HEK293 (cell line): Measurements from ENCODE around the gene TMEM255B.

Experiments
- CTCF ChIA-PET: fragments of 350-600 bp; formaldehyde crosslinking; extraction: SDS; loops from one replicate; lab custom pipeline; 2021; ENCODE audit warnings: antibody characterized with exemption; lab: Yijun Ruan, JAX
- POLR2A ChIA-PET: fragments of 300-600 bp; formaldehyde crosslinking; extraction: SDS; loops from one replicate; lab custom pipeline; 2020; ENCODE audit warnings: antibody characterized with exemption, inconsistent platforms; lab: Yijun Ruan, JAX
- H3K27ac ChIP-seq: fragments of 200-500 bp; sonication (Bioruptor generic); 2 replicates; pipeline ENCODE4 v1.5.1; 2014; ENCODE audit warnings: low read depth, low read length, control low read depth, inconsistent platforms; ENCODE audit errors: extremely low read depth
- H3K36me3 ChIP-seq, 2 experiments: fragments of 200-500 bp in 1 of 2; sonication (Bioruptor generic) in 1 of 2; 1 replicate in 1 of 2; 2 replicates in 1 of 2; pipeline ENCODE4 v1.5.1; 2014 to 2017; ENCODE audit warnings: inconsistent platforms in 2 of 2, low read length in 2 of 2; ENCODE audit not compliant: control insufficient read depth in 2 of 2, insufficient read depth in 1 of 2
- H3K4me1 ChIP-seq: fragments of 200-500 bp; sonication (Bioruptor generic); 2 replicates; pipeline ENCODE4 v1.5.1; 2014; ENCODE audit warnings: mild to moderate bottlenecking, low read length, inconsistent platforms; ENCODE audit not compliant: control insufficient read depth, insufficient read depth
- H3K4me3 ChIP-seq: 2 replicates; pipeline ENCODE4 v1.5.1; 2011; ENCODE audit warnings: low read depth, mild to moderate bottlenecking, control low read depth, low read length, moderate library complexity
- H3K9me3 ChIP-seq: fragments of 200-500 bp; sonication (Bioruptor generic); 2 replicates; pipeline ENCODE4 v1.5.1; 2014; ENCODE audit warnings: low read depth, low read length, inconsistent platforms; ENCODE audit not compliant: control insufficient read depth, insufficient read depth
- GLI4 ChIP-seq: fragments of 450-650 bp; formaldehyde crosslinking; IDR thresholded peaks from 2 replicates; pipeline ENCODE4 v1.5.1; 2016; ENCODE audit warnings: missing biosample characterization, missing genetic modification characterization
- IKZF3 ChIP-seq: fragments of 450-650 bp; IDR thresholded peaks from 2 replicates; pipeline ENCODE4 v1.5.0; 2018; ENCODE audit warnings: missing biosample characterization, mild to moderate bottlenecking, missing genetic modification characterization, moderate library complexity
- KLF8 ChIP-seq: fragments of 450-650 bp; formaldehyde crosslinking; IDR thresholded peaks from 2 replicates; pipeline ENCODE4 v1.5.1; 2016; ENCODE audit warnings: missing biosample characterization, missing genetic modification characterization
- KLF9 ChIP-seq: fragments of 450-650 bp; formaldehyde crosslinking; IDR thresholded peaks from 2 replicates; pipeline ENCODE4 v1.5.1; 2016; ENCODE audit warnings: missing biosample characterization, missing genetic modification characterization, low read depth
- SP3 ChIP-seq: fragments of 450-650 bp; formaldehyde crosslinking; IDR thresholded peaks from 2 replicates; pipeline ENCODE4 v1.5.1; 2016; ENCODE audit warnings: missing biosample characterization, missing genetic modification characterization
- YY1 ChIP-seq: fragments of 450-650 bp; formaldehyde crosslinking; IDR thresholded peaks from 2 replicates; pipeline ENCODE4 v1.5.1; 2018; ENCODE audit warnings: missing biosample characterization, missing genetic modification characterization
- YY2 ChIP-seq: fragments of 450-650 bp; formaldehyde crosslinking; IDR thresholded peaks from 2 replicates; pipeline ENCODE4 v1.5.1; 2016; ENCODE audit warnings: missing biosample characterization, missing genetic modification characterization
- ZBTB17 ChIP-seq: fragments of 450-650 bp; formaldehyde crosslinking; IDR thresholded peaks from 2 replicates; pipeline ENCODE4 v1.5.1; 2016; ENCODE audit warnings: missing biosample characterization, missing genetic modification characterization
- ZBTB21 ChIP-seq: fragments of 450-650 bp; formaldehyde crosslinking; IDR thresholded peaks from 2 replicates; pipeline ENCODE4 v1.5.1; 2017; ENCODE audit warnings: missing biosample characterization, missing genetic modification characterization
- ZFP37 ChIP-seq: fragments of 450-650 bp; formaldehyde crosslinking; IDR thresholded peaks from 2 replicates; pipeline ENCODE4 v1.5.1; 2016; ENCODE audit warnings: missing biosample characterization, missing genetic modification characterization
- ZIC2 ChIP-seq: fragments of 450-650 bp; formaldehyde crosslinking; IDR thresholded peaks from 2 replicates; pipeline ENCODE4 v1.5.1; 2016; ENCODE audit warnings: missing biosample characterization, missing genetic modification characterization
- ZNF19 ChIP-seq: fragments of 450-650 bp; formaldehyde crosslinking; IDR thresholded peaks from 2 replicates; pipeline ENCODE4; 2016; ENCODE audit warnings: missing biosample characterization, missing genetic modification characterization, low read depth
- ZNF292 ChIP-seq: fragments of 450-650 bp; formaldehyde crosslinking; IDR thresholded peaks from 2 replicates; pipeline ENCODE4 v1.5.1; 2016; ENCODE audit warnings: low read depth, missing biosample characterization, missing genetic modification characterization, borderline replicate concordance
- ZNF341 ChIP-seq: fragments of 450-650 bp; formaldehyde crosslinking; IDR thresholded peaks from 2 replicates; pipeline ENCODE4; 2016; ENCODE audit warnings: low read depth, missing biosample characterization, missing genetic modification characterization
- ZNF548 ChIP-seq: fragments of 450-650 bp; formaldehyde crosslinking; IDR thresholded peaks from 2 replicates; pipeline ENCODE4 v1.5.1; 2016; ENCODE audit warnings: missing biosample characterization, missing genetic modification characterization
- ZNF558 ChIP-seq: fragments of 450-650 bp; formaldehyde crosslinking; IDR thresholded peaks from 2 replicates; pipeline ENCODE4 v1.5.1; 2016; ENCODE audit warnings: missing biosample characterization, missing genetic modification characterization
- ZNF596 ChIP-seq: fragments of 450-650 bp; IDR thresholded peaks from 2 replicates; pipeline ENCODE4 v1.5.0; 2018; ENCODE audit warnings: missing biosample characterization, mild to moderate bottlenecking, missing genetic modification characterization, moderate library complexity
- ZNF600 ChIP-seq: fragments of 450-650 bp; formaldehyde crosslinking; IDR thresholded peaks from 2 replicates; pipeline ENCODE4 v1.5.1; 2016; ENCODE audit warnings: missing biosample characterization, missing genetic modification characterization
- ZNF654 ChIP-seq: fragments of 450-650 bp; formaldehyde crosslinking; IDR thresholded peaks from 2 replicates; pipeline ENCODE4 v1.5.1; 2016; ENCODE audit warnings: low read depth, missing biosample characterization, missing genetic modification characterization
- ZNF670 ChIP-seq: fragments of 450-650 bp; formaldehyde crosslinking; IDR thresholded peaks from 2 replicates; pipeline ENCODE4 v1.5.1; 2016; ENCODE audit warnings: missing biosample characterization, missing genetic modification characterization, low read depth
- TF ChIP-seq, protein P1 (sequence below): fragments of 450-650 bp; formaldehyde crosslinking; IDR thresholded peaks from 2 replicates; pipeline ENCODE4 v1.5.1; 2016; ENCODE audit warnings: missing biosample characterization, missing genetic modification characterization
- TF ChIP-seq, protein P2 (sequence below): fragments of 450-650 bp; formaldehyde crosslinking; IDR thresholded peaks from 2 replicates; pipeline ENCODE4 v1.5.1; 2016; ENCODE audit warnings: missing biosample characterization, missing genetic modification characterization
- TF ChIP-seq, protein P3 (sequence below): fragments of 450-650 bp; formaldehyde crosslinking; IDR thresholded peaks from 2 replicates; pipeline ENCODE4 v1.5.1; 2016; ENCODE audit warnings: missing biosample characterization, missing genetic modification characterization

Gene TMEM255B

DNA sequence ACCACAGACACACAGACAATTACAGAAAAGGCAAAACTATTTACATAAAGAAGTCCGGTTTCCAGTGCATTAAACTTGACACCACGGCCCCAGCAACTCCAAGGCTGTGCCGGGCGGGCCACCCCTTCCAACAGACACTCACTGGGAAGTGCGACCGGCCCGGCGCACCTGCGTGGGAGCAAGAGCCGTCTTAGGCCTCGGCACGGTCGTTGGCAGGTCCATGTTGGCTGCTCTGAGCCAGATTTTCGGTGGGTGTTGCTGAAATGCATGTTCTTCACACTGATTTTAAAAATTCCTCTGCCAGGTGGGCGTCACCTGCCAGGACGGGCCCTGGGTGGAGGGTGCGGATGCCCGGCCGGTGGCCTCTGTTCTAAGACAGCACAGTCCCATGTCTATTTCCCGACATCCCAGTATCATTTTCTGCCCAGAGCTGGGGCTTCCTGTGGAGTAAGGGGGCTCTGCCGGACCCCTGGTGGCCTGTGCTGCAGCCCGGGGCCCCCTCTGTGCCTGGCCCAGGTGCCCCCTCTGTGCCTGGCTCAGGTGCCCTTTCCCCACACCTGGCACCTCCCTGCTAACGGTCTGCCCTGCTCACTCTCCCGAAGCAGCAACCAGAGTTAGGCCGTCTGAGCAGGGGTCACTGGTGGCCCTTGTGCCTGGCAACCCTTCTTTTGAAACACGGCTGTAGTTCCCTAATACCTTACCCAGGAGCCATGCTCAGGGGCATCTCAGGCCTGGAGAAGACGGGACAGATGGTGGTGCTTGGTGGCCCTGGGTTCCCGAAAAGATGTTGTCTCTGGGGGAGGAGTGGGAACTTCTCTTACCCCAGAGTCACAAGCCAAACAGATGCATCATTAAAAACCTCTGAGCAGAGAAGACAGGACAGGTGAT lies 9.2 kb downstream of the TMEM255B start:
- H3K9me3 ChIP-seq: no peaks in the 10 kb centered on the region
- no peak overlapping the region for H3K4me3 ChIP-seq
- CTCF ChIA-PET: no interaction called here
- TF ChIP-seq ZNF548 (tag by site-specific recombination): no peak
- TF ChIP-seq SP3 (tag by site-specific recombination): no peak
- TF ChIP-seq ZBTB21 (tag by site-specific recombination): no peak
- TF ChIP-seq ZFP37 (tag by site-specific recombination): no peak
- TF ChIP-seq, protein P1, sequence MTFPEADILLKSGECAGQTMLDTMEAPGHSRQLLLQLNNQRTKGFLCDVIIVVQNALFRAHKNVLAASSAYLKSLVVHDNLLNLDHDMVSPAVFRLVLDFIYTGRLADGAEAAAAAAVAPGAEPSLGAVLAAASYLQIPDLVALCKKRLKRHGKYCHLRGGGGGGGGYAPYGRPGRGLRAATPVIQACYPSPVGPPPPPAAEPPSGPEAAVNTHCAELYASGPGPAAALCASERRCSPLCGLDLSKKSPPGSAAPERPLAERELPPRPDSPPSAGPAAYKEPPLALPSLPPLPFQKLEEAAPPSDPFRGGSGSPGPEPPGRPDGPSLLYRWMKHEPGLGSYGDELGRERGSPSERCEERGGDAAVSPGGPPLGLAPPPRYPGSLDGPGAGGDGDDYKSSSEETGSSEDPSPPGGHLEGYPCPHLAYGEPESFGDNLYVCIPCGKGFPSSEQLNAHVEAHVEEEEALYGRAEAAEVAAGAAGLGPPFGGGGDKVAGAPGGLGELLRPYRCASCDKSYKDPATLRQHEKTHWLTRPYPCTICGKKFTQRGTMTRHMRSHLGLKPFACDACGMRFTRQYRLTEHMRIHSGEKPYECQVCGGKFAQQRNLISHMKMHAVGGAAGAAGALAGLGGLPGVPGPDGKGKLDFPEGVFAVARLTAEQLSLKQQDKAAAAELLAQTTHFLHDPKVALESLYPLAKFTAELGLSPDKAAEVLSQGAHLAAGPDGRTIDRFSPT (tag by site-specific recombination): no peak
- no peak for TF ChIP-seq ZIC2
- TF ChIP-seq, protein P2, sequence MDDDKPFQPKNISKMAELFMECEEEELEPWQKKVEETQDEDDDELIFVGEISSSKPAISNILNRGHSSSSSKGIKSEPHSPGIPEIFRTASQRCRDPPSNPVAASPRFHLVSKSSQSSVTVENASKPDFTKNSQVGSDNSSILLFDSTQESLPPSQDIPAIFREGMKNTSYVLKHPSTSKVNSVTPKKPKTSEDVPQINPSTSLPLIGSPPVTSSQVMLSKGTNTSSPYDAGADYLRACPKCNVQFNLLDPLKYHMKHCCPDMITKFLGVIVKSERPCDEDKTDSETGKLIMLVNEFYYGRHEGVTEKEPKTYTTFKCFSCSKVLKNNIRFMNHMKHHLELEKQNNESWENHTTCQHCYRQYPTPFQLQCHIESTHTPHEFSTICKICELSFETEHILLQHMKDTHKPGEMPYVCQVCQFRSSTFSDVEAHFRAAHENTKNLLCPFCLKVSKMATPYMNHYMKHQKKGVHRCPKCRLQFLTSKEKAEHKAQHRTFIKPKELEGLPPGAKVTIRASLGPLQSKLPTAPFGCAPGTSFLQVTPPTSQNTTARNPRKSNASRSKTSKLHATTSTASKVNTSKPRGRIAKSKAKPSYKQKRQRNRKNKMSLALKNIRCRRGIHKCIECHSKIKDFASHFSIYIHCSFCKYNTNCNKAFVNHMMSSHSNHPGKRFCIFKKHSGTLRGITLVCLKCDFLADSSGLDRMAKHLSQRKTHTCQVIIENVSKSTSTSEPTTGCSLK (tag by site-specific recombination): no peak
- no peak for TF ChIP-seq GLI4 (tag by site-specific recombination)
- no peak for TF ChIP-seq ZNF600 (tag by site-specific recombination)
- TF ChIP-seq ZNF19: no peak
- TF ChIP-seq ZNF596 (tag by site-specific recombination): no peak
- no peak for TF ChIP-seq YY1 (tag by site-specific recombination)
- no peak for TF ChIP-seq KLF8 (tag by site-specific recombination)
- no peak for TF ChIP-seq IKZF3 (tag by site-specific recombination)
- TF ChIP-seq ZBTB17: no peak
- TF ChIP-seq ZNF558 (tag by site-specific recombination): no peak
- POLR2A ChIA-PET: no interaction called here
- H3K27ac ChIP-seq: no peak overlapping the region
- no peaks in the 10 kb centered on the region for H3K36me3 ChIP-seq
- H3K4me1 ChIP-seq: no peaks in the 10 kb centered on the region

DNA sequence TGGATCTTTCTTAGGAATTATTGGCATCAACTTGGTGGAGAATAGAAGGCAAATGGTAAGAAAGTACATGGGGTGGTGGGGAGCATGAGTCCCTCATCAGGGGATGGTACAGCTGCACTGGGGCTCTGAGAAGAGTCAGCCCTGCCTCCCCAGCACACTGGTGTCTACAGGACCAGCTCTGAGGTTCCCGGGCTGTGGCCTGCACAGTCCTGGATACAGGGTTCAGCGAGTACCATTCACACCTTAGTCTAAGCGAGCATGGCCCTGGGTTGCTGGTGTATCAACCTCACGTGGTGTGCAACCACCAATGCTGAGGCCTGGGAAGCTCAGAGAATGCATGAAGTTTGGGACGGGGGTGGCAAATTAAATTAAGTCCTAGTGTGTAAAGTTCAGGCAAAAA lies 10.1 kb downstream of the TMEM255B start:
- Histone ChIP-seq H3K4me3 (no peak overlapping the region), H3K36me3 (no peaks in the 10 kb centered on the region), H3K4me1 (no peaks in the 10 kb centered on the region), H3K27ac (no peak overlapping the region), H3K9me3 (no peaks in the 10 kb centered on the region)
- TF ChIP-seq KLF9 (no peak), ZNF292 (no peak), ZNF341 (tag by site-specific recombination) (no peak), ZNF670 (no peak), ZNF654 (tag by site-specific recombination) (no peak), YY2 (tag by site-specific recombination) (no peak)
- TF ChIP-seq, protein P3, sequence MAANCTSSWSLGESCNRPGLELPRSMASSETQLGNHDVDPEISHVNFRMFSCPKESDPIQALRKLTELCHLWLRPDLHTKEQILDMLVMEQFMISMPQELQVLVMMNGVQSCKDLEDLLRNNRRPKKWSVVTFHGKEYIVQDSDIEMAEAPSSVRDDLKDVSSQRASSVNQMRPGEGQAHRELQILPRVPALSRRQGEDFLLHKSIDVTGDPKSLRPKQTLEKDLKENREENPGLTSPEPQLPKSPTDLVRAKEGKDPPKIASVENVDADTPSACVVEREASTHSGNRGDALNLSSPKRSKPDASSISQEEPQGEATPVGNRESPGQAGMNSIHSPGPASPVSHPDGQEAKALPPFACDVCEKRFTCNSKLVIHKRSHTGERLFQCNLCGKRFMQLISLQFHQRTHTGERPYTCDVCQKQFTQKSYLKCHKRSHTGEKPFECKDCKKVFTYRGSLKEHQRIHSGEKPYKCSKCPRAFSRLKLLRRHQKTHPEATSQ (tag by site-specific recombination): no peak
- ChIA-PET CTCF (no interaction called here), POLR2A (no interaction called here)
